ENCODE results near the gene SACS. TPM values are rescaled to one million over a fixed set of nuclear protein-coding genes. Genes with fewer than 3 reads are reported as not detected.

Gene SACS
- total and polyA plus RNA-seq, 2 of the 8 experiments (the other 6 are each of a cell fraction or from before 2014, with no cell fraction given): 11.0 to 54.2 TPM

DNA sequence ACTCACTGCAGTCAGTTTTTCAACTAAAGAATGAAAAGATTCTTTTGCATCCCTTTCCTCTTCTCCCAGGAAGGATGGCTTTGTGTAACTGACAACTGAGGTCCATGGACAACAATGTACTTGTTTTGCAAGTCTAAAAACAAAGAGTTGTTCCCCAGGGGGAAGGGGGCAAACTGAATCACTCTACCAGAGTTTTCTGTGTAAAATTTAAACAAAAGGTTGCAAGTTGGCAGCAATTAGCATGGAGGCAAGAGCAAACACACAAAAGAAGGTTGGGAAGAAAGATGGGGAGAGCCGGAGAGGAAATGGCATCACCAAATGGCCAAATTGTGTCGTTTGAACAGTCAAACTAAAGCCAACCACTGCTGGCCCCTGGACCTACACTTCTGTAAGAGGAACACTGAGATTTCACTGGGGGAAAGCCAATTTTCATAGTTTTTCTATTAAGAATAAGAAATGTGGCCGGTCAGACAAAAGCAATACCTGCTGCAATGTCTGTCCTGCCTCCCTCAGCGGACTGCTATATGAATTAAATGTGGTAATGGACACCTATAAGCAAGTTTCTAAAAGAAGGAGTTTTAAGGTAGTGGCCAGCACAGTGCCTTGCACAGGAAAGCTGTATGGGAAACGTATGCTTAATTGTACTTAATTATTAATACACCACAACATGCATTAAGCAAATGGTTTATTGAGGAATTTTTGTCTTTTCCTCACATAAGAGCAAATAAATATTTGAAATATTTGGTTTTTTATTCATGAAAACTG lies 16.1 kb upstream of the SACS start (continued):
- TF ChIP-seq, protein P1, sequence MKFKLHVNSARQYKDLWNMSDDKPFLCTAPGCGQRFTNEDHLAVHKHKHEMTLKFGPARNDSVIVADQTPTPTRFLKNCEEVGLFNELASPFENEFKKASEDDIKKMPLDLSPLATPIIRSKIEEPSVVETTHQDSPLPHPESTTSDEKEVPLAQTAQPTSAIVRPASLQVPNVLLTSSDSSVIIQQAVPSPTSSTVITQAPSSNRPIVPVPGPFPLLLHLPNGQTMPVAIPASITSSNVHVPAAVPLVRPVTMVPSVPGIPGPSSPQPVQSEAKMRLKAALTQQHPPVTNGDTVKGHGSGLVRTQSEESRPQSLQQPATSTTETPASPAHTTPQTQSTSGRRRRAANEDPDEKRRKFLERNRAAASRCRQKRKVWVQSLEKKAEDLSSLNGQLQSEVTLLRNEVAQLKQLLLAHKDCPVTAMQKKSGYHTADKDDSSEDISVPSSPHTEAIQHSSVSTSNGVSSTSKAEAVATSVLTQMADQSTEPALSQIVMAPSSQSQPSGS (IDR thresholded peaks at IDR 0.05; ENCODE audit: low read length): no peak
- TF ChIP-seq KDM4A (IDR thresholded peaks at IDR 0.05; ENCODE audit: low read depth, low read length, severe bottlenecking) (no peak), CHD1 (IDR thresholded peaks at IDR 0.05; ENCODE audit: low read depth, low read length) (no peak)

Data from H1 (cell line).